ENCODE measurements around the gene SLC25A46.
"Not testable (repeated sequence)": the region's sequence is repeated elsewhere in the genome, so short reads cannot be mapped to it uniquely, and the experiment has no call there.

The SLC25A46 gene

GRCh38 chr5:110754181-110754580, 15.4 kb downstream of the SLC25A46 start:
- DNase-seq (ENCODE audit: low read depth in 3 of 3), result no peak

DNA sequence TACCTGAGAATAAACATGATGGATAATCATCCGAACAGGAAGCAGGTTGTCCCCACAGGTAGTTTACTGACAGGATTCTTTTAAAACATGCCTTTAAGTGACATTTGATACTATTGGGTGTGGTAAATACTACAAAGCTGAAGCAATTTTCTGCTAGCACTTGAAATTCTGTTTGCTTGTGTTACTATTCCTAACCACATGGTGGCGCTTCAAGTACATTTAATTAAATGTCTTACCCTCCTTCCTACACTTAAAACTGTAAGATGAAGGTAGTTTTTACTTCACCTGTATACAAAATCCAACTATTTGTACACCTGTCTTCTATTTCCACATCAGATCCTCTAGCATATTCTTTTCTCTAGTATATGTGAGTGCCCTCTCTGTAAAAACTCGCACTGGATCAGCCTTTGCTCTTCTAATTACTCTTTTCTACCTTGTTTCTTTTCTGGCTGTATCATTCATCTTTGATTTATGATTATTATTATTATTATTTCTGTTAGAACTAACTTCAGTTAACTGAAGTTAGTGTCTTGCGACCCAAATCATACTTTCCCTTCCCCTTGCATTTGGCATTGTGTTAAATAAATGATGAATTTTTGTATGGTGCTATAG, 18.4 kb downstream of the SLC25A46 start:
- no peak for DNase-seq (ENCODE audit: low read depth in 3 of 3)

GRCh38 chr5:110760158-110760557, 21.4 kb downstream of the SLC25A46 start:
- DNase-seq (ENCODE audit: low read depth in 3 of 3), result no peak

GRCh38 chr5:110768138-110768860, 29.5 kb downstream of the SLC25A46 start:
- DNase-seq (ENCODE audit: low read depth in 3 of 3), result no peak

DNA sequence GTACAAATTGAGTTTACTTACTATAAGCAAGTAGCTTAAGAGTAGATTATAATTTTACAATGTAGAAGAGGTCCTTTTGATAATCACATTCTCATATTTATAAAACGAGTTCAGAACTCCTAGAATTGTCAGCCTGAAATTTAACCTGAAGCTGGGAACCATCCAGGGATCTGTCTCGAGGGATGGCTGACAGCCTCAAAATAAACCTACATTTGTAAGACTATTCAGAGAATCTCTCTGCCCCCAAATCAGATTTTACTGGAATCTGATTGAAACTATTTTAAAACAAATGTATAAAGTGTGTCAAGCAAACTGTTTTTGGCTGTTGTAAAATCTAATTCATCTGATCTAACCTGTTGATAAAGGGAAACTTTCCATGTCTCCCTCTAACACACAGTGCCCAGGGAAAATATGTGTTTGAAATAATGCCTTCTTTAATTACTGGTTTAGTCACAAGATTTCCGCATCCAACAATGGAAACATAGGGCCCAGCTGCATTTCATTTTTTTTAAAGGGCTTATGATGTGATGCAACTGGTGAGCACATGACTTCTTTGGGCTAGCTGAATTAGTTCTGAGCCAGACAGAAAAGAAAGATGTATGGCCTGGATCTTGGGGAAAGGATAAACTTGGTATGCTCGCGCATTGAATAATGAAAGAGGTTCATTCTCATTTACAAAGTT, 30.3 kb downstream of the SLC25A46 start:
- DNase-seq (ENCODE audit: low read depth in 3 of 3), result no peak

DNA sequence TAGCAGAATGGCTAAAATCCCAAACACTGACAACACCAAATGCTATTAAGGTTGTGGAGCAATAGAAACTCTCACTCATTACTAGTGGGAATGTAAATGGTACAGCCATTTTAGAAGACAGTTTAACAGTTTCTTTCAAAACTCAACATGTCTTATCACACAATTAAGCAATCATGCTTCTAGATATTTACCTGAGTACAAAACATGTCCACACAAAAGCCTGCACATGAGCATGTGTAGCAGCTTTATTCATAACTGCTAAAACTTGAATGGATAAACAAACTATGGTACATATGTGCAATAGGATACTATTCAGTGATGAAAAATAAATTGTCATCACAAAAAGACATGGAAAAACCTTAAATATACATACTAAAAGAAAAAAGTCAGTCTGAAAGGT, 31.5 kb downstream of the SLC25A46 start:
- no peak for DNase-seq (ENCODE audit: low read depth in 3 of 3)

DNA sequence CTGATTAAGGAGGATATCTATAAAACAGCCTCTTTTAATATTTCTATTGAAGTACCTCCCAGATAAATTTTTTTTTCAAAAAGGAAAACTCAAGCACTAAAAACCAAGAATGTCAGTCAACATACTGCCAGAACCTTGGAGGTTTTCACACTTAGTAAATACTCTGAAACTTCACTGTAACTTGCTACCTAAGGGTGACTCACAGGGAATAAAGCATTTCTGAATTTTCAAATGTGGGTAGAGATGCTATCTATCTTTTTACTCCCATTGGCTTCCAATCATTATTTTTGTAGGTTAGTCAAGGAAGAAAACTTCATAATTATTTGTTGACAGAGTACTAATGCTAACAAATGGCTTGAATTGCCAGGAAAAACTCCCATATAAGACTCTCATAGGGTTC, 46.1 kb downstream of the SLC25A46 start:
- DNase-seq (ENCODE audit: low read depth in 3 of 3), result no peak

DNA sequence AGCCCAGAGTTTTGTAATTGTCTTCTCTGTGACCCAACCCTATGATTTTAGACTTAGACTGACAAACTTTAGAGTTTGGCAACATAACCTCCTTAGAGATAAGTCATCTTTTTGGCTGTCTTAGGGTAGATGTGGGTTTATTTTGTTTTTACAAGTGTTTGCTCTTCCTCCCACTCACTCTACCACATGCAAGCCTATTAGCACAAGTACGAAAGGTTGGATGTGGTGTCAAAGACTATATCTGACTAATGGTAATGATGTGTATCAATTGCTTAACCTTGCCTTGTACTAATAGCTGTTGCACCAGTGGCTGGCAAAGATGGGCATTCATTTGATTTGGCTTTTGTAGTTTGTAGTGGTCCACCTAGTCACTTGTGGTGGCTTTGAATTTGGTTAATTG, 46.5 kb downstream of the SLC25A46 start:
- no peak for DNase-seq (ENCODE audit: low read depth in 3 of 3)

DNA sequence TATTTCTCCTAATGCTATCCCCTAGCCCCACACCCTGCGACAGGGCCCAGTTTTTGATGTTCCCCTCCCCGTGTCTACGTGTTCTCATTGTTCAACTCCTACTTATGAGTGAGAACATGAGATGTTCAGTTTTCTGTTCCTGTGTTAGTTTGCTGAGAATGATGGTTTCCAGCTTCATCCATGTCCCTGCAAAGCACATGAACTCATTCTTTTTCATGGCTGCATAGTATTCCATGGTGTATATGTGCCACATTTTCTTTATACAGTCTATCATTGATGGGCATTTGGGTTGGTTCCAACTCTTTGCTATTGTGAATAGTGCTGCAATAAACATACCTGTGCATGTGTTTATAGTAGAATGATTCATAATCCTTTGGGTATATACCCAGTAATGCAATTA, 49.2 kb downstream of the SLC25A46 start:
- DNase-seq (ENCODE audit: low read depth in 3 of 3), result not testable (repeated sequence)

- DNase-seq (ENCODE audit: low read depth in 3 of 3), result no peak
These were observed 51.9 kb downstream of the SLC25A46 start for GRCh38 chr5:110790673-110791072.

GRCh38 chr5:110802998-110803397, 64.2 kb downstream of the SLC25A46 start:
- DNase-seq (ENCODE audit: low read depth in 3 of 3), result no peak

DNA sequence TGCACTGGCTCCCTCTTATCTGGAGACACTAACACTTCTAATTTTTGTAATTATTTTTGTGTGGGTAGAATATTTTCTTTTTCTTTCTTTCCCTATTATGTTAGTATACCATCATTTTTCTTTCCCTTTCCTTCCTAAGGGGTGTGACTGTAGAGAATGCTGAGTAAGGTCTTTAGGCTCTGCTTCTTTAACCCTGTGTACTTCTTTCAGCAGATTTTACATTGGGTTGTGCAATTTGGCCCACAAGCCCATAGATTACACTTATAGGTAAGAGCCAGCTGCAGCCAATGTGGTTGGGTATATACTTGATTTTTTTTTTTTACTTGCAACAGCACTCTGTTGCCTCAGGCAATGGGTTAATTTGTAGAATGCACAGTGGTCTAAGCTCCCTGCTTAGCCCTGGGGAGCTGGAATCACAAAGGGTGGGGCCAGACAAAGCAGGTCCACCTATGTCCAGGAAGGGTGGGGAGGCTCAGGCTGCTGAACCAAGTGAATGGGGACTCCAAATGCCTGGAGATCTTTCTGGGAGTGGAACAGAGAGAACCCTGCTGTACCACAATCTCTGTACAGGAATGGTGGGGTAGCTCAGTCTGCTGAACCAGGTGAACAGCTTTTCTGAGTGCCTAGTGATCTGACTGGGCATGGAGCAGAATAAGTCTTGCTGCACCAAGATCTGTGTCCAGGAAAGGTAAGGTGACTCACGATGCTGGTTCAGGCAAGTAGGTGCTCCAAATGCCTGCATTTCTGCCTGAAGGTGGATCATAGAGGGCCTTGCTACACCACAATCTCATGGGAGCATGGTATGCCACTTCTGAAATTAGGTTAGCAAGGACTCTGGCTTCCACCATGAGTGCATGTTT, 64.9 kb downstream of the SLC25A46 start:
- DNase-seq (ENCODE audit: low read depth in 3 of 3), result no peak

- no peak for DNase-seq (ENCODE audit: low read depth in 3 of 3)
These were observed 68.4 kb downstream of the SLC25A46 start for GRCh38 chr5:110807169-110807568.

DNA sequence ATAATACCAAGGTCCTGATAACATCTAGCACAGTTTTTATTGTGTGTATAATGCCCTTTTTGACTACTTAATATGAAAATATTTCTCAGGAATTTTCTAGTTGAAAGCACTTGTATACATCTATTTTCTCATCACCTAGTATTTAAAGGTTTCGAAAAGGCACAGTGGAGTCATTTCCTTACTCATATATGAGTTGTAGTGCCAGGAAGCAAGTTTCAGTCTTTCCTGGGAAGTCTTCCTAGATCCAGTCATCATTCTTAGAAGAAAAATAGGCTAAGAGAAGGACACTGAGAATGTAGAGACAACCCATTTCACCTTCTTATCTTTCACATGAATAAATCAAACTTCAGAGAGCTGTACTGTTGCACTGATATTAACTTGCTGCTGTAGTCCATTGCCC, 70.2 kb downstream of the SLC25A46 start:
- DNase-seq (ENCODE audit: low read depth in 3 of 3), result no peak

All from stimulated activated CD4-positive, alpha-beta T cell treated with anti-CD3 and anti-CD28 coated beads, TNF-alpha, amount 100 ng/mL, for 48 hours (primary cell).